Retina (tissue), 1 donor: ENCODE measurements around the gene MED26.
"Not testable (repeated sequence)": the region's sequence is repeated elsewhere in the genome, so short reads cannot be mapped to it uniquely, and the experiment has no call there.

Experiments
- DNase-seq: peaks from one replicate; pipeline ENCODE4 v3.0.0-alpha.2; 2016

Gene MED26

DNA sequence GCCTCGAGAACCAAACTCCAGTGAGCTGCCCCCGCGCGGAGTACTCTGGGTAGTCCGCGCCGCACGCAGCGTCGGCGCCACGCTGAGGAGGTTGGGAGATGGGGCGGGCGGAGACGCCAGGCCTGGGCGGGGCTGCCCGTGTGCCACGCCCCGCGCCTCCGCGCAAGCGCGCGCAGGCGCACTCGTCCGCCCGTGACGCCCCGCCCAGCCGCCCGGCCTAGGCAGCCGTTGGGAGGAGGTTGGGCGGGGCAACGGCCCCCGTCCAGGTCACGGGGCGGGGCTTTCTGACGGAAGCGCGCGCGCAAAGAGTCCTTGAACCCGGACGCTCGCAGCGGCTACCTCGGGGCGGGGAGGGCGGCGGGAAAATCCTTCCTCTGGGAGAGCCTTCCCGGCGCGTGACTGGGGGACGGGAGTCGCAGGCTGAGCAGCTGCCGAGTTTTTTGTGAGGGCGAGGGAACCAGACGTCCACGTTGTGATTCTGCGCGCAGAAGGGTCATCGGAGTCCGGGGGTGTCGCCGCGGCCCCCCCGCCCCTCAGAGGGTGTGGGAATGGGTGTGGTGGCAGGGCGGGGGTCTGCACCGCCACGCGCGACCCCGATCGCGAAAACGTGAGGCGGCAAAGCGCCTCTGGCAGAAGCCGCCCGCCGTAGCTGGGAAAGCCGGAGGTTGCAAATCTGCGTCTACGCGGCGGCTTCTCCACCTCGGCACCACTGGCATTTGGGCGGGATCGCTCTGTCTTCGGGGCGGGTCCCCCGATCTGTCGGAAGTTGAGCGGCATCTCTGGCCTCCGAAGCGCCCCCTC is at the start of gene MED26:
MED26 (minus strand) TSS at position 22 of the 801 bp plus-strand sequence. CDS start 261 bp downstream, outside the sequence.
- DNase-seq = peak; percentile 97

- DNase-seq = no peak
Observed at GRCh38 chr19:16677055-16677454, 49.1 kb upstream of the MED26 start.

DNA sequence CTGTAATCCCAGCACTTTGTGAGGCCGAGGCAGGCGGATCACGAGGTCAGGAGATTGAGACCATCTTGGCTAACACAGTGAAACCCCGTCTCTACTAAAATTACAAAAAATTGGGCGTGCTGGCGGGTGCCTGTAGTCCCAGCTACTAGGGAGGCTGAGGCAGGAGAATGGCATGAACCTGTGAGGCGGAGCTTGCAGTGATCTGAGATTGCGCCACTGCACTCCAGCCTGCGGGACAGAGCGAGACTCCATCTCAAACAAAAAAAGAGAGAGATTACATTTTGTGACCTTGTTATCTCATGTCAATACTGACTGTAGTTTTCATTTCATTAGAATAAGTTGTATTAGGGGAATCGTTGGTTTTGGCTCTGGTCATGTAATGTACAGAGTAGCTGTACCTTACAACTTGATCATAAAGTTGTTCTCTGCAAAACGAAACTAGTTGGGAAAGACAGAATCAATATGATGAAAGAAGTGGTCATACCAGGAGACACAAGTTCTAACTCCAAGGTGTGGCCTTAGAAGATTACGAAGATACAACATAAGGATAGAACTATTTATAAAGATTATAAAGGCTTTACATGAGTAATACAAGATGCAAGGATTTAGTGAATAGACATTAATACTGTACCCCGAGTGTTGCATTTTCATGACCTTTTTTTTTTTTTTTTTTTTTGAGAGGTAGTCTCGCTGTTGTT is 48.2 kb upstream of the MED26 start:
- no peak for DNase-seq

- DNase-seq = not testable (repeated sequence)
Observed at GRCh38 chr19:16673839-16674238, 45.8 kb upstream of the MED26 start.

DNA sequence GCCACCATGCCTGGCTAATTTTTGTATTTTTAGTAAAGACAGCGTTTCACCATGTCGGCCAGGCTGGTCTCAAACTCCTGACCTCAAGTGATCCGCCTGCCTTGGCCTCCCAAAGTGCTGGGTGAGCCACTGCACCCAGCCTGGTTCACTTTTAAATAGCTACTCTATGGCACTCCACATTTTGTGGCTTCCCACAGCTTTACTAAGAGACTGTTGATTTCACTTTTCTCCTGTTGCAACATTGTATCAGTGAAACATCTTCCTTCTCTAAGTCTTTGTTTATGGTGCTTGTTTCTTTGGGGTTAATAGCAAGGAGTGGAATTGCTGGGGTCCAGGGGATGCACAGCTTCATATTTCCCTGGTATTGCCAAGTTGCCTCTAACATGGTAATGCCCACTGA is 45.2 kb upstream of the MED26 start:
- DNase-seq = no peak

DNA sequence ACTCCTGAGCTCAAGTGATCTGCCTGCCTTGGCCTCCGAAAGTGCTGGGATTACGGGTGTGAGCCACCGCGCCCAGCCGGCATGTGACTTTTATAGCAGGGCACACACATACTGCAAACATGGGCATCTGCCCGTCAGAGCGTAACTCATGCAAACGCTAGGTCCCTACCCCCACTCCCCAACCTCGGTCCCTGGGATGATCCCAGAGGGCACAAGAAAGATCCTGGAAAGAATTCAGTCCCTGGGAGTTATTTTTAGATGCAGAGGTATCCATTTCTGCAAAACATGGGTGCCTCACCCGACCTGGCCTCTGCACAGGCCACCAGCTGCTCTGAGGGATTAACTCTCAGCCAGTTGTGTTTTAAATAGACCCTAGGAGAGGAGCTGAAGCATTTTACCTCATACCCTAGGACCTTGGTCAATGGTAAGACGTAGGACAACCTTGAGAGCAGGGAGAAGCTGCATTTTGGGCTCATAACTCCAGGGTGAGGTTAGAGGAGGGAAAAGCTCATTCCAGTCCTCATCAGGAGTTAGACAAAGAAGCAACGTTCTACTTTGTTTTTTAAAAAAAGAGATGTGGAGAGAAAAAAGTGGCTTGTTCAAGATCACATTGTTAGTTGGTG is 43.8 kb upstream of the MED26 start:
- no peak for DNase-seq

- no peak for DNase-seq
Observed at GRCh38 chr19:16670291-16670690, 42.3 kb upstream of the MED26 start.

GRCh38 chr19:16668702-16669101 is 40.7 kb upstream of the MED26 start:
- DNase-seq = not testable (repeated sequence)

- DNase-seq = no peak
Observed at GRCh38 chr19:16668176-16668575, 40.2 kb upstream of the MED26 start.

DNA sequence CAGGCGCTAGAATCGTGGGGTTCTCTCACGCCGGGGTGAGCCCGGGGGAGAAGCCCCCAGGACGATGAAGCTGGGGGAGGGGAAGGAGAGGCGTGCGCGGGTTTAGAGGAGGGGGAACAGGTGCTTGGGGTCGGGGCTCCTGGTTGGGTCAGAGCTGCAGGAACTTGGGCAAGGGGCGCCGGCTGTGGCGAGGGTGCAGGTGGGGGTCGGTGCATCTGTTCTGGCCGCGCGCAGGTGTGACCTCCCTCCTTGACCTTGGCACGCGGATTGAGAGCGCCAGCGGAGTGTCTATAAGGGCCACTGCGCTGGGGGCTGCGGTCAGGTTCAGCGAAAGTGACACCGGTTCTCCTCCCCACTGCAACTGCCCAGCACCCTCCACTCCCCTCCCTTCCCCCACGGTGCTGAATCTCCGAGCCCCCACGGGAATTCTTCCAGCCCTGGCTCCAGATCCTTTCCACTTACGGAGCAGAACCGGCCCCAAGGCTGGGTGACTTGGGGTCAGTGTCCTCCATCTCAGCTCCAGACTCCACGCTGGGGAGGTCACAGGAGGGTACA is 33.6 kb upstream of the MED26 start:
- DNase-seq = peak; percentile 46

DNA sequence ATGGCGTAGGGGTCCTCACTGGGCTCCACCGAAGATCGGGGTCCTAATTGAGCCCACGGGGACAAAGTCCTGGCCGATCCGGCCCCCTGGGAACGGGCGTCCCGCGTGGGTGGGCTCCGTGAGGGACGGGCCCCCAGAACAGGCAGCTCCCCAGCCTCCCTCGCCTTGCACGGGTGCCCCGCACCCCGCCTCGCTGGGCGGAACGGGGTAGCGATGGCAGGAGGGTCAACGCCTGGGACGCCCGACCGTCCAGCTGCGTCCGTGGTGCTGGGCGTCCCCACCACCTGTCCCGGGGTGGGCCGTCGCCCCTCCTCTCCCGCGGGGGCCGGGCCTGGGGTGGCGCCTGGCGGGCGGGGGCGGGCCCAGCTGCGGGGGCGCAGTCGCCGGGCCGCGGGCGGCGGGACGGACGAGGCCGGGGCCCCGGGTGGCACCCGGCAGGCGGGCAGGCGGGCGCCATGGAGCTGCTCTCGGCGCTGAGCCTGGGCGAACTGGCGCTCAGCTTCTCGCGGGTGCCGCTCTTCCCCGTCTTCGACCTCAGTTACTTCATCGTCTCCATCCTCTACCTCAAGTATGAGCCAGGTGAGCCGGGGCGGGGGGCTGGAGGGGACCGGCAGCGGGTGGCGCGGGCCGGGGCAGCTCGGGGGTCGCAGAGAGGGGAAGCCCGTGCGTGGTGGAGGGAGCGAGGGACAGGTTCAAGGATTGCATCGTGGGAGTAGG is 32.9 kb upstream of the MED26 start, which contains the start of gene TMEM38A:
TMEM38A (plus strand) TSS at position 377 of the 717 bp plus-strand sequence; CDS start at position 456, 79 bp downstream.
- no peak for DNase-seq

- DNase-seq = peak; percentile 99
Observed at GRCh38 chr19:16659832-16660708, 32.1 kb upstream of the MED26 start, which contains the start of gene SMIM7. Gene SMIM7 (minus strand): TSS chr19:16660144. CDS start chr19:16660110, 34 bp downstream.

DNA sequence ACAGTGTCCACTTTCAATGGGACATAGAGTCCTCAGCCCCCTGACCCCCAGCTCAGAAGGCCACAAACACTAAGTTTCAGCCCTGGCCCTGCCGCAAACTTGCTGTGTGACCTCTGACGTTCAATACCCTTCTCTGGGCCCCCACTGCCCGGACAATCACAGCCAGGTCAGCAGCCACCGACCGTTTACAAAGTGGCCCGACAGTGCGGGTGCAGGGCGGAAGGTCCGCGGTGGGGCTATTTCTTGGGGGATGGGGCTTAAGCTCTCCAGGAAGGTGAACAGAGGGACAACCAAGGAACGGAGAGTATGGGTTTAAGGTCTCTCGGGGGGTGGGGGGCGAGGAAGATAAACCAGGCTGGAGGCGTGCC is 31.4 kb upstream of the MED26 start:
- no peak for DNase-seq

- no peak for DNase-seq
Observed at GRCh38 chr19:16657384-16657783, 29.4 kb upstream of the MED26 start.

GRCh38 chr19:16655727-16656126 is 27.7 kb upstream of the MED26 start:
- no peak for DNase-seq

- no peak for DNase-seq
Observed at GRCh38 chr19:16654627-16655026, 26.6 kb upstream of the MED26 start.

DNA sequence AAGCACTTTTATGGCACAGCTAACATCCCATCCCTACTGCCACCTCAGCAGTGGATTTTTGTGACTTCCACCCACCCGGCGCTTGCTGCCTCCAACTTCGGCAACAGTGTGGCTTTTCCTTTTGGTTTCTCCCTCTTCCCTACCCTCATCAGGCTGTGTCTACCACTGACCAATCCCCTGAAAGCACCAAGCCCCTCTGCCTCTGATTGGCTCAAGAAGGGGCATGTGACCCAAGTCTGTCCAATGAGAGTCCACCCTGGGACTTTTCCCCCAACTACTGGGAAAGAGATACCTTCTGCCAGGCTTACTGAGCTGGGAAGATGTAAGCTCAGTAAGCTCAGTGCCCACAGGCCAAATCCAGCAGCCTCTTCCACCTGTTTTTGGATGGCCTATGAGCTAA is 26.1 kb upstream of the MED26 start:
- DNase-seq = no peak

GRCh38 chr19:16652854-16653253 is 24.9 kb upstream of the MED26 start:
- no peak for DNase-seq

DNA sequence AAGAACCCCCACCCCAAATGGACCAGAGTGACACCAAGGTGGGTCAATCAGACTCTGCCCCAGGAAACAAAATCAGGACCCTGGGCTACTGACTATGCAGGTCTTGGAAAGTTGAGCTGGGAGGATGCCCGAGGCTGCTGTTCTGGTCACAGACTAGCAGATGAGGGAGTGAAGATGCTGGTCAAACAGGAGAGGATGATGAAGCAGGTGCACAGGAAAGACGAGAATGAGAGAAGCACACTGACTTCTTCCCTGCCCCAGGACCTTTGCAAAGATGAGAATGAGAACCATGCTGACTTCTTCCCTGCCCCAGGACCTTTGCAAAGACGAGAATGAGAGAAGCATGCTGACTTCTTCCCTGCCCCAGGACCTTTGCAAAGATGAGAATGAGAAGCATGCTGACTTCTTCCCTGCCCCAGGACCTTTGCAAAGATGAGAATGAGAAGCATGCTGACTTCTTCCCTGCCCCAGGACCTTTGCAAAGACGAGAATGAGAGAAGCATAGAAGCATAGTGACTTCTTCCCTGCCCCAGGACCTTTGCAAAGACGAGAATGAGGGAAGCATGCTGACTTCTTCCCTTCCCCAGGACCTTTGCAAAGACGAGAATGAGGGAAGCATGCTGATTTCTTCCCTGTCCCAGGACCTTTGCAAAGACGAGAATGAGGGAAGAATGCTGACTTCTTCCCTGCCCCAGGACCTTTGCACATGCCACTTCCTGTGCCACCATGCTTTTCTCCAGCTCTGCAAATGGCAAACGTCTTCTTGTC is 23.6 kb upstream of the MED26 start:
- not testable (repeated sequence) for DNase-seq

DNA sequence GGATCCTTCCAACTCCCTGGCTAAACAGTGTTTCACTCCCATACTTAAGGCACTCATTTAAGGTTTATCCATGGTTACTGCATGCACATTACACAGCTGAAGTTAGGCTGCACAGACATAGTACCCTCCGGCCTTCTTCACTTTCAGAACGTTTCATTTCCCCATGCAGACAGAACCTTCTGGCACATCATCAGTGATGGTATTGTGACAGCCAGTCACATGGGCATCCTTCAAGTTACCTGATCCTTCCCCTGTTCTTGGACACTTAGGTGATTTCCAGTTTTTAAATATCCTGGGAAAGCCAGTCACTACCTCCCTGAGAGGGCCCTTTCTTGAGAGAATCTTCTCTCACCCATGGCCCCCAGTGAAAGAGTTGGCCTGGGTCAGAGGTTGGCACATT is 22.8 kb upstream of the MED26 start:
- no peak for DNase-seq

DNA sequence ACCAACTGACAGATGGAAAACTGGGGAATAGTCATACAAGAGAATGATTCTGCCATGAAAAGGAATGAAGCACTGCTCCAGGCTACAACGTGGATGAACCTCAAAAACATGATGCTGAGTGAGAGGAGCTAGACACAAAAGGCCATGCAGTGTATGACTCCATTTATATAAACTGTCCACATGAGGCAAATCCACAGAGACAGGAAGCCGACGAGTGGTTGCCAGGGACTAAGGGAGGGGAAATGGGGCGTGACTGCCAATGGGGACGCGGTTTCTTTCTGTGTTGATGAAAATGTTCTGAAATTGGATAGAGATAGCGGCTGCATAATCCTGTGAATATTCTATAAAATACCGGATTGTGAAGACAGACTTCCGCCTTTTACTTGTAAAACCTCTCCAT is 21.7 kb upstream of the MED26 start:
- no peak for DNase-seq
